ENCODE results near the gene TAX1BP3. TPM values are rescaled to one million over a fixed set of nuclear protein-coding genes. Genes with fewer than 3 reads are reported as not detected.

TAX1BP3 gene
- 196 and 295 TPM in 2 replicates for total RNA-seq

GRCh38 chr17:3668279-3669084 is at the start of gene TAX1BP3, which contains the start of gene EMC6:
TAX1BP3 (minus strand) TSS chr17:3668578; CDS start chr17:3668526, 52 bp downstream.
EMC6 (plus strand) TSS chr17:3668812; CDS start chr17:3669147, 335 bp downstream.

GRCh38 chr17:3695723-3696411 is 27.5 kb upstream of the TAX1BP3 start, which contains the start of gene P2RX5:
P2RX5 (minus strand) TSS chr17:3696155; CDS start chr17:3696005, 150 bp downstream.

GRCh38 chr17:3636154-3636907 is 32.0 kb downstream of the TAX1BP3 start, which contains the start of the genes CTNS and SHPK:
CTNS (plus strand) TSS chr17:3636760; CDS start chr17:3640207, 3,447 bp downstream.
SHPK (minus strand) TSS chr17:3636250; CDS start chr17:3636219, 31 bp downstream.

Other genes starting within 250 kb of the TAX1BP3 start
- not detected in 2 replicates for gene OR1E2, start 234.7 kb downstream of the TAX1BP3 start, total RNA-seq
- gene SPATA22, start 196.8 kb downstream of the TAX1BP3 start, total RNA-seq = 0.24 TPM in 1 of 2 replicates, not detected in the other
- gene ASPA, start 192.6 kb downstream of the TAX1BP3 start, total RNA-seq = not detected in 2 replicates
- gene TRPV3, start 110.8 kb downstream of the TAX1BP3 start, total RNA-seq = 0.21 and 9.9 TPM in 2 replicates
- 0.72 and 1.3 TPM in 2 replicates for gene TRPV1, start 59.2 kb downstream of the TAX1BP3 start, total RNA-seq
- 7.5 and 7.7 TPM in 2 replicates for gene SHPK, start 32.3 kb downstream of the TAX1BP3 start, total RNA-seq
- 16.4 and 28.7 TPM in 2 replicates for gene CTNS, start 31.8 kb downstream of the TAX1BP3 start, total RNA-seq
- gene EMC6, start 234 bp upstream of the TAX1BP3 start, total RNA-seq = 25.3 and 25.4 TPM in 2 replicates
- 2.1 and 3.6 TPM in 2 replicates for gene P2RX5, start 27.6 kb upstream of the TAX1BP3 start, total RNA-seq
- 0.43 and 2.2 TPM in 2 replicates for gene HASPIN, start 55.3 kb upstream of the TAX1BP3 start, total RNA-seq
- gene ITGAE, start 132.6 kb upstream of the TAX1BP3 start, total RNA-seq = 4.6 and 10.0 TPM in 2 replicates
- 8.5 and 12.5 TPM in 2 replicates for gene NCBP3, start 177.7 kb upstream of the TAX1BP3 start, total RNA-seq
- 3.2 and 5.1 TPM in 2 replicates for gene CAMKK1, start 224.5 kb upstream of the TAX1BP3 start, total RNA-seq
- gene P2RX1, start 247.9 kb upstream of the TAX1BP3 start, total RNA-seq = not detected in 2 replicates

Measured in tracheal epithelial cell (primary cell).